Esophagus muscularis mucosa (tissue), 4 donors: ENCODE data around the gene MBP. TPM values are rescaled to one million over a fixed set of nuclear protein-coding genes. Genes with fewer than 3 reads are reported as not detected.

Experiments
- DNase-seq: peaks from one replicate; pipeline ENCODE4 v3.0.0-alpha.2; 2017; ENCODE audit errors: extremely low spot score
- H3K27ac ChIP-seq, 4 donors: fragments of 200-600 bp; sonication (generic); replicated peaks in 1 of 4; 1 replicate in 3 of 4; 2 replicates in 1 of 4; pipeline ENCODE4 v1.5.1; 2016 to 2019; ENCODE audit warnings: mild to moderate bottlenecking in 1 of 4
- H3K27me3 ChIP-seq, 4 donors: fragments of 200-600 bp; sonication (generic); one replicate each; pipeline versions ENCODE4 v1.5.1 to v1.6.0; 2016 to 2019
- H3K36me3 ChIP-seq, 4 donors: fragments of 200-600 bp; sonication (generic); one replicate each; pipeline ENCODE4 v1.5.1; 2016 to 2019
- H3K4me1 ChIP-seq, 4 donors: fragments of 200-600 bp; sonication (generic); one replicate each; pipeline ENCODE4 v1.5.1; 2016 to 2019
- H3K4me3 ChIP-seq, 4 donors: fragments of 200-600 bp; sonication (generic); 1 replicate in 2 of 4; 2 replicates in 2 of 4; pipeline ENCODE4 v1.5.1; 2016 to 2019; ENCODE audit warnings: mild to moderate bottlenecking in 4 of 4, moderate library complexity in 1 of 4
- H3K9me3 ChIP-seq, 4 donors: fragments of 200-600 bp; sonication (generic); 1 replicate in 3 of 4; 2 replicates in 1 of 4; pipeline ENCODE4 v1.5.1; 2016 to 2019
- EP300 ChIP-seq: sonication (generic); formaldehyde crosslinking; IDR thresholded peaks from one replicate; pipeline ENCODE4 v1.6.1; 2017; ENCODE audit warnings: antibody characterized with exemption
- POLR2A ChIP-seq: fragments of 450-650 bp; IDR thresholded peaks from one replicate; pipeline ENCODE4 v1.6.1; 2017; ENCODE audit warnings: antibody characterized with exemption, moderate library complexity, mild to moderate bottlenecking, low read depth
- POLR2AphosphoS5 ChIP-seq, 2 donors: sonication (generic); formaldehyde crosslinking; IDR thresholded peaks; one replicate each; pipeline ENCODE4 v1.6.1; 2017; ENCODE audit warnings: antibody characterized with exemption in 2 of 2
- WGBS: methylation state at CpG from one replicate; pipeline ENCODE4 v1.1.5; 2018; 5-methylcytosine and 5-hydroxymethylcytosine counted together
- intact Hi-C: fragments of 100-400 bp; cut with DNase I; formaldehyde crosslinking; loops from one replicate; pipeline ENCODE4 v1.15.1; 2023
- total RNA-seq, 4 donors: library from RNA; depleted of rRNA; stranded (reverse); fragments of >200 nt; gene quantifications; one replicate each; pipeline versions ENCODE4 v1.1.0 to v1.2.1, GENCODE V29; 2016
- TF ChIP-seq, protein P1 (sequence below), 3 experiments: fragments of 200-600 bp in 2 of 3; fragments of 450-650 bp in 1 of 3; sonication (generic) in 2 of 3; IDR thresholded peaks; one replicate each; pipeline ENCODE4 v1.5.1; 2017 to 2019; ENCODE audit warnings: antibody characterized with exemption in 3 of 3, mild to moderate bottlenecking in 2 of 3, moderate library complexity in 1 of 3

Gene MBP
- total RNA-seq, 4 donors from 2014 or later: 21.9 to 31.3 (median 27.3) TPM

DNA sequence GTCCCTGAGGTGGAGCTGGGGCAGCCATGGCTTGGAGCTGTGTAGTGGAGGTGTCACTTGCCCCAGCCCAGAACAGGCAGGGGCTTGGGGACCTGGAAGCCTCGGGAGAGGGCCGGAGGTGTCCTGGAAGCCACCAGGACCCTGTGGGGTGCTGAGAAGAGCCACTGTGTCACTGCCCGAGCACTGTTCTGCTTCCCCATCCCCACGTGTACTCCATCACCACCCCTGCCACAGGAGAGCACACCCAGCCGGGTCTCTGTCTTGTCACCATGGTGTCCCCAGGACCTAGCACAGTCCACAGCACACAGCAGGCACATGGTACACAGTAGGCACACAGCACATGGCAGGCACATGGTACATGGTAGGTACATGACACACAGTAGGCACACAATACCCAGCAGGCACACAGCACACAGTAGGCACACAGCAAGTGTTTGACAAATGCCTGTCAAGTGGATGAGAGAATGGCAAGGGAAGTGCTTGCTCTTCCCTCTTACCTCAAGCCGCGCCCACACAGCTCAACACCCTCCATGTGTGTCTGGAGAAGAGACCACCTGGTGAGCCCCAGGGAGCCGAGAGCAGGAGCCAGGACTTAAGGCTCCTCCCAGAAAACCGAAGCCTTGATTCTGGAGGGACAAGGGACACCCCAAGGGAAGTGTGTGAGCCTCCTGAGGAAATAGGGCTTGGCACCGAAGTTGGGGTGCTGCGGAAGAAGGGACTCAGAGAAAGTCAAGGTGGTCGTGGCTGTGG is 13.3 kb downstream of the MBP start:
- 88% methylated on average over 10 of the region's 12 CpGs for WGBS
- no peaks in the 10 kb centered on the region for H3K9me3 ChIP-seq
- no peak overlapping the region for H3K27ac ChIP-seq
- no peak overlapping the region for H3K4me3 ChIP-seq
- H3K4me1 ChIP-seq: peaks cover 9 to 41% (median 24%) of the 10 kb centered on the region in 4 donors
- no peaks in the 10 kb centered on the region for H3K36me3 ChIP-seq
- intact Hi-C loops: no loop called here
- TF ChIP-seq POLR2AphosphoS5 (IDR thresholded peaks at IDR 0.05): no peak
- TF ChIP-seq, protein P1, sequence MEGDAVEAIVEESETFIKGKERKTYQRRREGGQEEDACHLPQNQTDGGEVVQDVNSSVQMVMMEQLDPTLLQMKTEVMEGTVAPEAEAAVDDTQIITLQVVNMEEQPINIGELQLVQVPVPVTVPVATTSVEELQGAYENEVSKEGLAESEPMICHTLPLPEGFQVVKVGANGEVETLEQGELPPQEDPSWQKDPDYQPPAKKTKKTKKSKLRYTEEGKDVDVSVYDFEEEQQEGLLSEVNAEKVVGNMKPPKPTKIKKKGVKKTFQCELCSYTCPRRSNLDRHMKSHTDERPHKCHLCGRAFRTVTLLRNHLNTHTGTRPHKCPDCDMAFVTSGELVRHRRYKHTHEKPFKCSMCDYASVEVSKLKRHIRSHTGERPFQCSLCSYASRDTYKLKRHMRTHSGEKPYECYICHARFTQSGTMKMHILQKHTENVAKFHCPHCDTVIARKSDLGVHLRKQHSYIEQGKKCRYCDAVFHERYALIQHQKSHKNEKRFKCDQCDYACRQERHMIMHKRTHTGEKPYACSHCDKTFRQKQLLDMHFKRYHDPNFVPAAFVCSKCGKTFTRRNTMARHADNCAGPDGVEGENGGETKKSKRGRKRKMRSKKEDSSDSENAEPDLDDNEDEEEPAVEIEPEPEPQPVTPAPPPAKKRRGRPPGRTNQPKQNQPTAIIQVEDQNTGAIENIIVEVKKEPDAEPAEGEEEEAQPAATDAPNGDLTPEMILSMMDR (IDR thresholded peaks at IDR 0.05): no peak
- TF ChIP-seq POLR2A: no peak
- no peak for TF ChIP-seq EP300
- H3K27me3 ChIP-seq: peaks cover 0 to under 1% (median 0%) of the 10 kb centered on the region in 4 donors
- no peak for DNase-seq

DNA sequence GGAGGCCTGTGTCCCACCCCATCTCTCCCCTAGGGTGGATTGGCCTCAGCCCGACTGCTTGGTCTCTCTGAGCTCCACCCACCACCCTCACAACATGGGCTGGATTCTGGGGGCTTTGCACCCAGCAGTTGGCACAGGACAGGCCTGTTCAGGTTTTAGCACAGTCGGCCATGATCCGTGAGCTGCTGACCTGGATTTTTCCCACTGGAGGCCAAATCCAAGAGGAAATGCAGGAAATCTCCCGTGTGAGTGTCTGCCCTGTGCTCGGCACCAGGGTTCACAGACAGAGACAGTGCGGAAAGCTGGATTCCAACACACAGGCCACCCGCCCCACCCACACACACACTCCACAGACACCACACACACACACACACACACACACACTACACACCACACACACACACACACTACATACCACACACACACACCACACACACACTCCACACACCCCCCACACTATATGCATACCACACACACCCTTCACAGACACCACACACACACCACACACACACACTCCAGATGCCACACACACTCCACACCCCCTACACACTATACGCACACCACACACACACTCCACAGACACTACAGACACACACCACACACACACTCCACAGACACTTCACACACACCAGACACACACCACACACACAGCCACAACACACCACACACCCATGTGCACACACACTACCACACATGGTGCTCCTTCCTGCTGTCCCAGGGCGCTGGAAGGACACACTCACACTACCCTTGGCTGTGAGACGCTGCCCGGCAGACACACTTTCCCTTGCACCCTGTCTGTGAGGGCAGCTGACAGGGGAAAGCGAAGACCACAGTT is 14.1 kb downstream of the MBP start:
- TF ChIP-seq, protein P1 (IDR thresholded peaks at IDR 0.05): no peak
- TF ChIP-seq POLR2AphosphoS5 (IDR thresholded peaks at IDR 0.05) (no peak), EP300 (no peak), POLR2A (no peak)
- intact Hi-C loops: no loop called here
- no peaks in the 10 kb centered on the region for H3K27me3 ChIP-seq
- no peak for DNase-seq
- WGBS: 91% methylated on average over 9 of the region's 12 CpGs
- H3K9me3 ChIP-seq: no peaks in the 10 kb centered on the region
- H3K36me3 ChIP-seq: no peaks in the 10 kb centered on the region
- H3K4me1 ChIP-seq: peaks cover 16 to 38% (median 24%) of the 10 kb centered on the region in 4 donors
- no peak overlapping the region for H3K27ac ChIP-seq
- no peak overlapping the region for H3K4me3 ChIP-seq

DNA sequence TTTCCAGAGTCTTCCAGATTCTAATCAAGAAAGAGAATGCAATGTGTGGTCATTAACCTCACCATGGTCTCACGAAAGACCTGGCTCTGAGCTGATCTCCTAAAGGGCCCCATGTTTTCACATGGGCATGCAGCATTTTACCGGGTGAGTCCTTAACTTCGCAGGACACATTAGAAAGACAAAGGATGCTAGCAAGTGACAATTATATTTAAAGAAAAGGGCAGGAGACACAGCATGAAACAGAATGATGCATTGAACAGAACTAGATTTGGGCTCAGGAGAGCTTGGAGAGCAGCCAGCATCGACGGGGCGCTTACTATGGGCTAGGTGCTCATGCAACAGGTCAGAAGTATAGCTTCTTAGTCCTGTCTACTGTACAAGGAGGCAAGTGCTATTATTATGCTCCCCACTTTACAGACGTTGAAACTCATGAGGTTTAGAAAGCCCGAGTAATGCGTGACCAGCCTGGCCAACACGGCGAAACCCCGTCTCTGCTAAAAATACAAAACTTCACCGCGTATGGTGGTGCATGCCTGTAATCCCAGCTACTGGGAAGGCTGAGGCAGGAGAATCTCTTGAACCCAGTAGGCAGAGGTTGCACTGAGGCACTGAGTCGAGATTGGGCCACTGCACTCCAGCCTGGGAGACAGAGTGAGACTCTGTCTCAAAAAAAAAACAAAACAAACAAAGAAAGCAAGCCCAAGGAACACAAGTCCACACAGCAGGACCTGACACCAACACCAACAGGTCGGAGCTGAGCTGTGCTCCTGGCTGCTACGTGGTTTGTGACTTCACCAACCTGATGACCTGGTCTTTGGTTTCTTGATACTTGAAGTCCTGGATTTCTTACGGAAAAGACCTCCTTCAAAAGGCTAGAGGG is 16.1 kb downstream of the MBP start:
- no peak overlapping the region for H3K27ac ChIP-seq
- no peaks in the 10 kb centered on the region for H3K27me3 ChIP-seq
- TF ChIP-seq POLR2A (no peak), POLR2AphosphoS5 (IDR thresholded peaks at IDR 0.05) (no peak), EP300 (no peak)
- TF ChIP-seq, protein P1 (IDR thresholded peaks at IDR 0.05): no peak
- no peaks in the 10 kb centered on the region for H3K36me3 ChIP-seq
- 92% methylated on average over 18 of the region's 18 CpGs for WGBS
- H3K4me3 ChIP-seq: no peak overlapping the region
- intact Hi-C loops: no loop called here
- DNase-seq: no peak
- peaks cover 22 to 29% (median 25%) of the 10 kb centered on the region in 4 donors for H3K4me1 ChIP-seq
- H3K9me3 ChIP-seq: no peaks in the 10 kb centered on the region

DNA sequence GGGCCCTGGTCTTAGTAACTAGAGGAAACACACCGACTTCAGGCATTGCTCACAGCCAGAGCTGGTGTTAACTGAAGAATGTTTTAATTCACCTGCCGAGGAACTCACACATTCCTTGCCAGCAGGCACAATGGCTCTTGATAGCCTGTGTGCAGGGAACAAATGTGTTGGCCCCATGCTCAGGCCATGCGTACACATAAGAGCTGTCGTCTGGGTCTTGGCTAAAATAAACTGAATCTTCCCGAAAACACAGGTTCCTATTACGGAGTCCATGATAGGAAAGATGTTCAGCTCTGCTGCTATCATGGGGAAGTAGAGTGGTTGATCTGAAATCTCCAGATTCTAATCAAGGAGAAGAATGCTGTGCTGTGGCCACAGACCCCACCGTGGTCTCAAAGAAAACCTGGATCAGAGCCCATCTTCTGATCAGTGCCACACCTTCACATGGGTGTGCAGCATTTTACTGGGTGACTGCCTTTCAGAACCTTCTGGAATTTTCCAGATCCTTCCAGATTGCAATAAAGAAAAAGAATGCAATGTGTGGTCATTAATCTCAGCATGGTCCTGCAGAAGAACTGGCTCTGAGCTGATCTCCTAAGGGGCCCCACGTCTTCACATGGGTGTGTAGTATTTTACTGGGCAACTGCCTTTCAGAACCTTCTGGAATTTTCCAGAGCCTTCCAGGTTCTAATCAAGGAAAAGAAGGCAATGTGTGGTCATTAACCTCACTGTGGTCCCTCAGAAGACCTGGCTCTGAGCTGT is 17.2 kb downstream of the MBP start:
- Histone ChIP-seq H3K4me1 (peaks cover 19 to 29% (median 23%) of the 10 kb centered on the region in 4 donors), H3K4me3 (no peak overlapping the region), H3K9me3 (no peaks in the 10 kb centered on the region), H3K27me3 (no peaks in the 10 kb centered on the region), H3K36me3 (no peaks in the 10 kb centered on the region), H3K27ac (peak overlapping the region; percentile 62 to 68 (median 64))
- WGBS: 68% methylated on average over 8 of the region's 8 CpGs
- intact Hi-C loops: no loop called here
- TF ChIP-seq, protein P1 (IDR thresholded peaks at IDR 0.05): no peak
- TF ChIP-seq POLR2AphosphoS5 (IDR thresholded peaks at IDR 0.05): no peak
- no peak for TF ChIP-seq POLR2A
- TF ChIP-seq EP300: no peak
- DNase-seq: no peak
